ENCODE data around the gene ANKRD33B. TPM values are rescaled to one million over a fixed set of nuclear protein-coding genes. Genes with fewer than 3 reads are reported as not detected.

Gene ANKRD33B
- total and polyA plus RNA-seq, 9 of the 15 experiments (the other 6 are each of a cell fraction or from before 2014, with no cell fraction given) = 0.10 to 1.7 (median 0.40) TPM

DNA sequence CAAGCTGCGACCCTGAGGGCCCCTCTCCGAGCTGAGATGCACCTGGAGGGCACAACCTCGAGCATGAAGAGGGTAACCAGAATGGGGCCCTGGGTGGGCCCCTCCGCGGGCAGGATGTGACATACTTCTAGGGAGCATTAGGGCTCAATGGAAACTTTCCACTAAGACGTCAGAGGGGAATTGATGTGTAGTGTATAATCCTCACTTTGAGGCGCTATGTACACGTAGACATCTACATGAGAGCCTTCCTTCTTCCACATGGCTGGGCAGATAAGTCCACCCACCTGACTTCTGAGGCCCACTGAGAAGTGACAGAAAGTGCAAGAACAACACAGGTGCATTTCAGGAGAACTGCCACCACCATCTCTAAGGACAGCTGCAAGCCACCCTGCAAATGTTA, 136.1 kb downstream of the ANKRD33B start (continued):
- TF ChIP-seq, protein P1, sequence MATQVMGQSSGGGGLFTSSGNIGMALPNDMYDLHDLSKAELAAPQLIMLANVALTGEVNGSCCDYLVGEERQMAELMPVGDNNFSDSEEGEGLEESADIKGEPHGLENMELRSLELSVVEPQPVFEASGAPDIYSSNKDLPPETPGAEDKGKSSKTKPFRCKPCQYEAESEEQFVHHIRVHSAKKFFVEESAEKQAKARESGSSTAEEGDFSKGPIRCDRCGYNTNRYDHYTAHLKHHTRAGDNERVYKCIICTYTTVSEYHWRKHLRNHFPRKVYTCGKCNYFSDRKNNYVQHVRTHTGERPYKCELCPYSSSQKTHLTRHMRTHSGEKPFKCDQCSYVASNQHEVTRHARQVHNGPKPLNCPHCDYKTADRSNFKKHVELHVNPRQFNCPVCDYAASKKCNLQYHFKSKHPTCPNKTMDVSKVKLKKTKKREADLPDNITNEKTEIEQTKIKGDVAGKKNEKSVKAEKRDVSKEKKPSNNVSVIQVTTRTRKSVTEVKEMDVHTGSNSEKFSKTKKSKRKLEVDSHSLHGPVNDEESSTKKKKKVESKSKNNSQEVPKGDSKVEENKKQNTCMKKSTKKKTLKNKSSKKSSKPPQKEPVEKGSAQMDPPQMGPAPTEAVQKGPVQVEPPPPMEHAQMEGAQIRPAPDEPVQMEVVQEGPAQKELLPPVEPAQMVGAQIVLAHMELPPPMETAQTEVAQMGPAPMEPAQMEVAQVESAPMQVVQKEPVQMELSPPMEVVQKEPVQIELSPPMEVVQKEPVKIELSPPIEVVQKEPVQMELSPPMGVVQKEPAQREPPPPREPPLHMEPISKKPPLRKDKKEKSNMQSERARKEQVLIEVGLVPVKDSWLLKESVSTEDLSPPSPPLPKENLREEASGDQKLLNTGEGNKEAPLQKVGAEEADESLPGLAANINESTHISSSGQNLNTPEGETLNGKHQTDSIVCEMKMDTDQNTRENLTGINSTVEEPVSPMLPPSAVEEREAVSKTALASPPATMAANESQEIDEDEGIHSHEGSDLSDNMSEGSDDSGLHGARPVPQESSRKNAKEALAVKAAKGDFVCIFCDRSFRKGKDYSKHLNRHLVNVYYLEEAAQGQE (IDR thresholded peaks at IDR 0.05; ENCODE audit: borderline replicate concordance) = no peak
- TF ChIP-seq, protein P1 (CRISPR knock-in tag; IDR thresholded peaks at IDR 0.05; ENCODE audit: low read depth) = no peak
- no peak for TF ChIP-seq KAT2B (IDR thresholded peaks at IDR 0.05; ENCODE audit: low read depth, low read length)
- no peak for TF ChIP-seq ZC3H8 (IDR thresholded peaks at IDR 0.05)
- TF ChIP-seq, protein P2, sequence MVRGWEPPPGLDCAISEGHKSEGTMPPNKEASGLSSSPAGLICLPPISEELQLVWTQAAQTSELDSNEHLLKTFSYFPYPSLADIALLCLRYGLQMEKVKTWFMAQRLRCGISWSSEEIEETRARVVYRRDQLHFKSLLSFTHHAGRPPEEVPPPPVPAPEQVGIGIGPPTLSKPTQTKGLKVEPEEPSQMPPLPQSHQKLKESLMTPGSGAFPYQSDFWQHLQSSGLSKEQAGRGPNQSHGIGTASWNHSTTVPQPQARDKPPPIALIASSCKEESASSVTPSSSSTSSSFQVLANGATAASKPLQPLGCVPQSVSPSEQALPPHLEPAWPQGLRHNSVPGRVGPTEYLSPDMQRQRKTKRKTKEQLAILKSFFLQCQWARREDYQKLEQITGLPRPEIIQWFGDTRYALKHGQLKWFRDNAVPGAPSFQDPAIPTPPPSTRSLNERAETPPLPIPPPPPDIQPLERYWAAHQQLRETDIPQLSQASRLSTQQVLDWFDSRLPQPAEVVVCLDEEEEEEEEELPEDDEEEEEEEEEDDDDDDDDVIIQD (CRISPR knock-in tag; IDR thresholded peaks at IDR 0.05) = no peak
- no peak for TF ChIP-seq SMAD3 (CRISPR knock-in tag; conservative IDR thresholded peaks at IDR 0.05)
- no peak for TF ChIP-seq EWSR1 (IDR thresholded peaks at IDR 0.05; ENCODE audit: borderline replicate concordance, low read depth, partially characterized antibody)
- TF ChIP-seq NELFE (IDR thresholded peaks at IDR 0.05; ENCODE audit: insufficient read depth, insufficient read length) = no peak
- TF ChIP-seq DDX20 (tag; IDR thresholded peaks at IDR 0.05; ENCODE audit: low read depth) = no peak
- TF ChIP-seq FOXK2 (conservative IDR thresholded peaks at IDR 0.05 in 1 of 2, IDR thresholded peaks at IDR 0.05 in 1 of 2; ENCODE audit: low read depth in 2 of 2) = no peak
- TF ChIP-seq TAF15 (IDR thresholded peaks at IDR 0.05; ENCODE audit: low read depth, low read length) = no peak
- TF ChIP-seq CBFA2T2 (conservative IDR thresholded peaks at IDR 0.05) = no peak
- TF ChIP-seq, protein P3, sequence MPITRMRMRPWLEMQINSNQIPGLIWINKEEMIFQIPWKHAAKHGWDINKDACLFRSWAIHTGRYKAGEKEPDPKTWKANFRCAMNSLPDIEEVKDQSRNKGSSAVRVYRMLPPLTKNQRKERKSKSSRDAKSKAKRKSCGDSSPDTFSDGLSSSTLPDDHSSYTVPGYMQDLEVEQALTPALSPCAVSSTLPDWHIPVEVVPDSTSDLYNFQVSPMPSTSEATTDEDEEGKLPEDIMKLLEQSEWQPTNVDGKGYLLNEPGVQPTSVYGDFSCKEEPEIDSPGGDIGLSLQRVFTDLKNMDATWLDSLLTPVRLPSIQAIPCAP (CRISPR knock-in tag; IDR thresholded peaks at IDR 0.05; ENCODE audit: borderline replicate concordance) = no peak

Data from K562 (cell line).